Measurements from ENCODE around the gene ACYP1.

- TF ChIP-seq CTCF (conservative IDR thresholded peaks at IDR 0.05; ENCODE audit: low read depth, low read length): no peak
- TF ChIP-seq EZH2 (IDR thresholded peaks at IDR 0.05; ENCODE audit: low read length, unreplicated experiment): no peak
Observed at GRCh38 chr14:75003250-75004027, 60.4 kb downstream of the ACYP1 start.
